GM12801 (cell line): ENCODE results near the gene GAB1.

ENCODE experiments used
- CTCF ChIP-seq: IDR thresholded peaks from one replicate; pipeline ENCODE4 v1.5.1; 2011; ENCODE audit warnings: control low read depth; ENCODE audit not compliant: insufficient read length; ENCODE audit errors: extremely low read depth

Gene GAB1

GRCh38 chr4:143337600-143338287, 1.1 kb downstream of the GAB1 start:
- no peak for TF ChIP-seq CTCF

- TF ChIP-seq CTCF = no peak
These were observed 1.6 kb downstream of the GAB1 start for GRCh38 chr4:143338313-143338712.

GRCh38 chr4:143339497-143339896, 2.8 kb downstream of the GAB1 start:
- no peak for TF ChIP-seq CTCF

GRCh38 chr4:143341186-143341755, 4.6 kb downstream of the GAB1 start:
- TF ChIP-seq CTCF = no peak

GRCh38 chr4:143343276-143343831, 6.7 kb downstream of the GAB1 start:
- no peak for TF ChIP-seq CTCF

GRCh38 chr4:143344041-143344440, 7.4 kb downstream of the GAB1 start:
- TF ChIP-seq CTCF = no peak

GRCh38 chr4:143344774-143345173, 8.1 kb downstream of the GAB1 start:
- TF ChIP-seq CTCF = no peak
